NCI-H2107 treated with DMSO at 0.1 percent for 48 hours (cell line): ENCODE results near the gene PPP1R27.

Experiments used
- DNase-seq: peaks from one replicate; lab custom pipeline; 2025; ENCODE audit not compliant: unreplicated experiment; lab: John Stamatoyannopoulos, UW

Gene PPP1R27

GRCh38 chr17:81863123-81863675, 28.3 kb upstream of the PPP1R27 start:
- no peak for DNase-seq

DNA sequence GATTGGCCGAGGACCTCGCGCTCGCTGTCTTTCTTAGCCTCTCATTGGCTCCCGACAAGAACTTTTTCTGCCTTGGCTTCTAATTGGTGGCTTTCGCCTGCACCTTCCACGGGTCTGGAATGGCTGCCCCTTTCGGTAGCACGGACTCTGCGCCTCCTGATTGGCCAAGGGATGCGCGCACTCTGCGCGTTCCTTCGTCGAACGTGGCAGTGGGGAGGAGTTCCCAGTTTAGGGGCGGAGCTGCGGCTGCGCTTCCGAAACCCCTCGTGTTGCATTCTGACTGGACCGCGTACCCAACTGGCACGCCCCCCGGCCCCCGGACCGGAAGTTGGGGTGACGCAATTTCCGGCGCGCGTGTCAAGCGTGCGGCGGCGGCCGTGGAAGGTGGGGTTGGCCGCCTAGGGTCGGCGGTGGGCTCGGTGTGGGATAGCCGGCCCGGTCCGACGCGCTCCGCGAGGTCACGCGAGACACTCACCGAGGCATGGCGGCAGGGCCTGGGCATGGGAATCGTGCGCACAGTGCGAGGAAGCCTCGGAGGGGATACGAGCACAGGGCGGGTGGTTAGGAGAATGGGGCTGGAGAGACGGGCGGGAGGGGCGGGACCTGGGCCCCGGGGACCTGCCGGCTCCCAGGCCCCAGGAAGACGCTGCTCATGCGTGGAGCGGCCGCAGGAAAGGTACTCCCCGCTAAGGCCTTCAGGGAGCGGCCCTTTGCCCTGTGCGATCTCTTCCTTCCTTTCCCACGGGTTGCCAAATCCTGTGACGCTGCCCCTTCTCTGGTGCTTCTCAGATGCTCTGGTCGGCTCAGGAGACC, 26.1 kb upstream of the PPP1R27 start:
- DNase-seq = peak; percentile 98

- no peak for DNase-seq
These were observed 25.3 kb upstream of the PPP1R27 start, which contains the start of gene P4HB for GRCh38 chr17:81859906-81860755. Gene P4HB (minus strand): TSS chr17:81860535. CDS start chr17:81860471, 64 bp downstream.

- DNase-seq = no peak
These were observed 24.4 kb upstream of the PPP1R27 start for GRCh38 chr17:81858967-81859905.

GRCh38 chr17:81858170-81858966, 23.5 kb upstream of the PPP1R27 start:
- no peak for DNase-seq

- DNase-seq = no peak
These were observed 20.3 kb upstream of the PPP1R27 start for GRCh38 chr17:81854974-81855774.

GRCh38 chr17:81852237-81852636, 17.4 kb upstream of the PPP1R27 start:
- DNase-seq = no peak

DNA sequence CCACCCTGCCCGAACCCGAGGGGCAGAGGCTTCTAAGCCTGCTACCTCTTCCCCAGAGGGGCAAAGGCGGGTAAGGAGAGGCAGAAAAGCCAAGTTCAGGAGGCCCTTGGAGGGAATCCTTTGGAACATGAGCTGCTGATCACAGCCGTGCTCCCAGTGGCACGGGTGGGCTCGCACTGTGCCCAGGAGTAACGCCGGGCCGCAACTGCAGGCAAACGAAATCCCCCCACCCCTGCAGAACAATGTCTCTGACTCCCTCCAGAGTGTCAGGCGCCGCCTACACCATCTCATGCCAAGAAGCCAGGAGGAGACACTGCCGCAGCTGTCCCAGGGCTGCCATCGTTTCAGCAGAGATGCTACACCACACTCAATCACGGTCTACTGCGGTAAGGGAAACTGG, 16.6 kb upstream of the PPP1R27 start:
- DNase-seq = no peak

- no peak for DNase-seq
These were observed 14.6 kb upstream of the PPP1R27 start for GRCh38 chr17:81849457-81849856.

GRCh38 chr17:81846743-81847689, 12.2 kb upstream of the PPP1R27 start:
- DNase-seq = no peak

- no peak for DNase-seq
These were observed 11.3 kb upstream of the PPP1R27 start for GRCh38 chr17:81845881-81846742.

GRCh38 chr17:81845361-81845760, 10.5 kb upstream of the PPP1R27 start:
- no peak for DNase-seq

DNA sequence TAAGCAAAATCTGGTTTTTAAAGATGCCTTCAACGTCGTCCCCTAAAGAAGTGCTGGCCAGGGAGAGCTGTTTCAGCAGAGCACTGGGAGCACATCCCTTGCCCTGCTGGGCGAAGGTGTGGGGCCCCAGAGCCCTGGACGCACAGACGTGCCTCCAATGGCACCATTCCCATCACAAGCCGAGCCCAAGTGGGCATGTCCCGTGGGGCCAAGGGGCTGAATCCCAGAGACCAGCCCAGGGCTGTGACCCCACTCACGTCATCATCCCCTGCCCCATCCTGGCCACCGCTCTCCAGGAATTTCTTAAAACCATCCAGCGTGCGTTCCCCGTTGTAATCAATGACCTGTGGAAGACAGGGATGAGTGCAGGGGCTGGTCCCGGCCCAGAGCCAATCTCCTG, 10.0 kb upstream of the PPP1R27 start:
- no peak for DNase-seq

DNA sequence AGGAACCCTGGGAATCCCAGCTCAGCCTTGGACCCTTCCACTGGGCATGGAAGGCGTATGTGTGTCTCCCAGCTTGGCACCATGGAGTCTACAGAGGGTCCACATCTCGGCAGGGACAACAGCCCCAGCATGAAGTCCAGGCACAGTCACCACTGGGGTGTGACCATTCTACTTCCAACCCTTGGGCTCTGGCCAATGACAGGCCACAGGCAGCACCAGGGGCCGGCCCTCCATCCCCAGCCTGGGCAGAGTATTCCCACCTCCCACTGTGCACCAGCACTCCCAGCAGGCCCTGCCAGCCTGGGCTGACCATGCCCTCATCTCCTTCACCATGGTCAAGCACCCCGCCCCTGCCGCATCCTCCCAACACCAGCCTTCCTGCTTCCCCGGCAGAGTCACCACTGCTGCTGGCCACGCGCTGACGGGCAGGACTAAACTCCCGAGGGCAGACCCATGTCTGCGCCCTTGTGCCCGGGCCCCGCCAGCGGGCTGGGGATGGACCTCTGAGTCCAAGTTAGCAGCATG, 9.5 kb upstream of the PPP1R27 start:
- no peak for DNase-seq

GRCh38 chr17:81843713-81844326, 9.0 kb upstream of the PPP1R27 start:
- DNase-seq = no peak
